GM23338 (cell line): Measurements from ENCODE around the gene SPATA1. TPM values are rescaled to one million over a fixed set of nuclear protein-coding genes. Genes with fewer than 3 reads are reported as not detected.

Experiments used
- ATAC-seq: fragments of 200-7000 bp; cut with Tn5 transposase; 3 replicates; pipeline ENCODE4 v1.9.1; 2020
- DNase-seq: peaks from one replicate; pipeline ENCODE4 v3.0.0-alpha.2; 2015; ENCODE audit warnings: low spot score
- H2AFZ ChIP-seq: fragments of 200-600 bp; sonication (generic); 2 replicates; pipeline ENCODE4 v1.8.0; 2016; ENCODE audit warnings: antibody characterized with exemption, mild to moderate bottlenecking, moderate library complexity
- H3F3A ChIP-seq: fragments of 200-600 bp; sonication (generic); replicated peaks from 2 replicates; pipeline ENCODE4 v1.8.0; 2017; ENCODE audit warnings: antibody characterized with exemption, mixed run types, low read depth
- H3K27ac ChIP-seq: fragments of 200-600 bp; sonication (generic); 2 replicates; pipeline ENCODE4 v1.6.1; 2016; ENCODE audit warnings: low read depth
- H3K27me3 ChIP-seq: fragments of 200-600 bp; sonication (generic); 2 replicates; pipeline ENCODE4 v1.8.0; 2016; ENCODE audit warnings: mild to moderate bottlenecking, mixed run types, moderate library complexity; ENCODE audit not compliant: insufficient read depth
- H3K36me3 ChIP-seq: fragments of 200-600 bp; sonication (generic); 2 replicates; pipeline ENCODE4 v1.8.0; 2016; ENCODE audit warnings: mild to moderate bottlenecking; ENCODE audit not compliant: insufficient read depth
- H3K4me1 ChIP-seq: fragments of 200-600 bp; sonication (generic); 2 replicates; pipeline ENCODE4 v1.8.0; 2016; ENCODE audit warnings: mild to moderate bottlenecking, moderate library complexity; ENCODE audit not compliant: insufficient read depth
- H3K4me2 ChIP-seq: fragments of 200-600 bp; sonication (generic); 2 replicates; pipeline ENCODE4 v1.7.1; 2017; ENCODE audit warnings: mixed run types
- H3K4me3 ChIP-seq: fragments of 200-600 bp; sonication (generic); 2 replicates; pipeline ENCODE4 v1.6.1; 2016; ENCODE audit warnings: mixed run types
- H3K79me2 ChIP-seq: fragments of 200-600 bp; sonication (generic); replicated peaks from 2 replicates; pipeline ENCODE4 v1.8.0; 2017; ENCODE audit warnings: mild to moderate bottlenecking; ENCODE audit not compliant: insufficient read depth
- H3K9me2 ChIP-seq: fragments of 200-600 bp; sonication (generic); 2 replicates; pipeline ENCODE4 v1.8.0; 2017; ENCODE audit not compliant: insufficient read depth
- H4K20me1 ChIP-seq: fragments of 200-600 bp; sonication (generic); replicated peaks from 2 replicates; pipeline ENCODE4 v1.8.0; 2017; ENCODE audit warnings: mild to moderate bottlenecking; ENCODE audit not compliant: insufficient read depth
- H3K27ac Mint-ChIP-seq: 2 replicates; pipeline ENCODE4 v1.8.0; 2020; ENCODE audit warnings: inconsistent platforms, mild to moderate bottlenecking, moderate library complexity, mixed read lengths
- H3K27me3 Mint-ChIP-seq: 3 replicates; pipeline ENCODE4 v1.8.0; 2022; ENCODE audit warnings: low read depth, mild to moderate bottlenecking, moderate library complexity, mixed read lengths, inconsistent platforms; ENCODE audit not compliant: insufficient read depth, poor library complexity
- H3K36me3 Mint-ChIP-seq: 3 replicates; pipeline ENCODE4 v1.8.0; 2021; ENCODE audit warnings: low read depth, mild to moderate bottlenecking, inconsistent platforms, moderate library complexity, mixed read lengths
- H3K4me1 Mint-ChIP-seq: 3 replicates; pipeline ENCODE4 v1.8.0; 2020; ENCODE audit warnings: mild to moderate bottlenecking, inconsistent platforms, mixed read lengths
- H3K4me3 Mint-ChIP-seq: 3 replicates; pipeline ENCODE4 v1.8.0; 2021; ENCODE audit warnings: moderate library complexity, mild to moderate bottlenecking, inconsistent platforms, mixed read lengths
- H3K9me3 Mint-ChIP-seq: 3 replicates; pipeline ENCODE4 v1.8.0; 2020; ENCODE audit warnings: moderate library complexity, mild to moderate bottlenecking, inconsistent platforms, mixed read lengths
- ETS1 ChIP-seq: IDR thresholded peaks from 2 replicates; pipeline ENCODE4 v1.6.1; 2016; ENCODE audit warnings: antibody characterized with exemption
- EZH2 ChIP-seq: fragments of 200-600 bp; sonication (generic); IDR thresholded peaks from one replicate; pipeline ENCODE4 v1.8.0; 2017; ENCODE audit warnings: antibody characterized with exemption, mild to moderate bottlenecking, low read depth; ENCODE audit not compliant: unreplicated experiment
- EZH2phosphoT487 ChIP-seq: fragments of 200-600 bp; sonication (generic); IDR thresholded peaks from one replicate; pipeline ENCODE4 v1.8.1; 2018; ENCODE audit warnings: antibody characterized with exemption; ENCODE audit not compliant: unreplicated experiment
- JUNB ChIP-seq: IDR thresholded peaks from one replicate; pipeline ENCODE4 v1.6.1; 2016; ENCODE audit warnings: antibody characterized with exemption; ENCODE audit not compliant: unreplicated experiment
- REST ChIP-seq: IDR thresholded peaks from one replicate; pipeline ENCODE4 v1.6.1; 2018; ENCODE audit warnings: antibody characterized with exemption; ENCODE audit not compliant: unreplicated experiment
- ZNF462 ChIP-seq: fragments of 250-450 bp; sonication (Bioruptor Pico); IDR thresholded peaks from 2 replicates; pipeline ENCODE4 v1.5.0; 2020; ENCODE audit warnings: mild to moderate bottlenecking, moderate library complexity
- polyA plus RNA-seq: library from polyadenylated mRNA; unstranded; fragments of >200 nt; fragmentation: Nextera tagmentation; extraction: Ambion mirVana; gene quantifications from 2 replicates; pipeline ENCODE4 v1.2.1, GENCODE V29; 2016
- total RNA-seq: library from RNA; depleted of rRNA; stranded (reverse); fragments of >200 nt; shearing (Covaris generic); gene quantifications from 2 replicates; pipeline ENCODE4 v1.2.3, GENCODE V29; 2014

The SPATA1 gene
- total and polyA plus RNA-seq, 2 experiments from 2014 or later, result 3.3 TPM; not detected in 1

- peaks cover 12% of the 10 kb centered on the region for H3K27me3 Mint-ChIP-seq
- Histone ChIP-seq H3K27me3 (peaks cover 12% of the 10 kb centered on the region), H3K4me3 (no peak overlapping the region), H3K36me3 (no peaks in the 10 kb centered on the region), H3F3A (no peaks in the 10 kb centered on the region), H3K4me1 (peaks cover 20% of the 10 kb centered on the region), H2AFZ (no peak overlapping the region), H4K20me1 (peaks cover 6% of the 10 kb centered on the region; the same call in 1 of the 2 replicates), H3K79me2 (peaks cover 15% of the 10 kb centered on the region), H3K27ac (no peak overlapping the region), H3K4me2 (no peak overlapping the region), H3K9me2 (no peaks in the 10 kb centered on the region; the same call in 1 of the 2 replicates)
- H3K4me1 Mint-ChIP-seq, result peaks cover 11% of the 10 kb centered on the region
- no peak overlapping the region for H3K27ac Mint-ChIP-seq
- TF ChIP-seq ETS1, result no peak
- TF ChIP-seq ZNF462 (CRISPR knock-in tag), result no peak
- TF ChIP-seq EZH2phosphoT487, result no peak
- no peak for TF ChIP-seq EZH2
- no peak for TF ChIP-seq REST
- no peak for TF ChIP-seq JUNB
- peaks cover 10% of the 10 kb centered on the region; the same call in 1 of the 3 replicates for H3K36me3 Mint-ChIP-seq
- H3K4me3 Mint-ChIP-seq, result no peak overlapping the region
- no peak for ATAC-seq
- peaks cover 9% of the 10 kb centered on the region; the same call in 1 of the 3 replicates for H3K9me3 Mint-ChIP-seq
- no peak for DNase-seq
Measured at GRCh38 chr1:84509029-84509428, 2.8 kb downstream of the SPATA1 start.
